BLaER1 (cell line): Measurements from ENCODE around the gene FAM3D.
"Not testable (repeated sequence)": the region's sequence is repeated elsewhere in the genome, so short reads cannot be mapped to it uniquely, and the experiment has no call there.

Experiments
- H3K27ac ChIP-seq: shearing (Covaris generic); formaldehyde crosslinking; 2 replicates; pipeline ENCODE4 v1.8.1; 2022
- H3K27me3 ChIP-seq: shearing (Covaris generic); formaldehyde crosslinking; 2 replicates; pipeline ENCODE4 v1.8.1; 2022
- H3K36me3 ChIP-seq: shearing (Covaris generic); formaldehyde crosslinking; 2 replicates; pipeline ENCODE4 v1.8.1; 2022
- H3K4me1 ChIP-seq: shearing (Covaris generic); formaldehyde crosslinking; 2 replicates; pipeline ENCODE4 v1.8.1; 2022
- H3K4me2 ChIP-seq: shearing (Covaris generic); formaldehyde crosslinking; 2 replicates; pipeline ENCODE4 v1.8.1; 2022
- H3K4me3 ChIP-seq: shearing (Covaris generic); formaldehyde crosslinking; 2 replicates; pipeline ENCODE4 v1.8.1; 2022
- H3K9ac ChIP-seq: shearing (Covaris generic); formaldehyde crosslinking; 2 replicates; pipeline ENCODE4 v1.8.1; 2022
- H3K9me3 ChIP-seq: shearing (Covaris generic); formaldehyde crosslinking; 2 replicates; pipeline ENCODE4 v1.8.1; 2022
- H4K20me1 ChIP-seq: shearing (Covaris generic); formaldehyde crosslinking; 2 replicates; pipeline ENCODE4 v1.8.1; 2022
- Cebpa-rat ChIP-seq: shearing (Covaris generic); IDR thresholded peaks from 2 replicates; pipeline ENCODE4 v1.8.1; 2022

Gene FAM3D

GRCh38 chr3:58683466-58683865 lies 16.9 kb upstream of the FAM3D start:
- no peaks in the 10 kb centered on the region for H3K36me3 ChIP-seq
- peak overlapping the region; percentile 15; the same call in 1 of the 2 replicates for H3K4me2 ChIP-seq
- H3K9ac ChIP-seq, result no peak overlapping the region
- no peaks in the 10 kb centered on the region for H4K20me1 ChIP-seq
- H3K27ac ChIP-seq, result no peak overlapping the region
- H3K27me3 ChIP-seq, result no peaks in the 10 kb centered on the region
- peaks cover 28% of the 10 kb centered on the region for H3K9me3 ChIP-seq
- TF ChIP-seq Cebpa-rat, result no peak
- peaks cover 19% of the 10 kb centered on the region for H3K4me1 ChIP-seq
- no peak overlapping the region for H3K4me3 ChIP-seq

GRCh38 chr3:58683001-58683458 lies 16.5 kb upstream of the FAM3D start:
- H3K9me3 ChIP-seq, result peaks cover 24% of the 10 kb centered on the region
- no peak overlapping the region for H3K4me3 ChIP-seq
- H3K27me3 ChIP-seq, result no peaks in the 10 kb centered on the region
- H3K4me2 ChIP-seq, result 0 out of 2 replicates have a peak overlapping the region, but pooled peaks have one; percentile 15
- H4K20me1 ChIP-seq, result no peaks in the 10 kb centered on the region
- H3K27ac ChIP-seq, result no peak overlapping the region
- peaks cover 23% of the 10 kb centered on the region for H3K4me1 ChIP-seq
- TF ChIP-seq Cebpa-rat, result no peak
- no peak overlapping the region for H3K9ac ChIP-seq
- H3K36me3 ChIP-seq, result no peaks in the 10 kb centered on the region

- Histone ChIP-seq H3K4me3 (no peak overlapping the region), H3K9me3 (peaks cover 17% of the 10 kb centered on the region), H3K27ac (no peak overlapping the region), H3K36me3 (no peaks in the 10 kb centered on the region), H4K20me1 (no peaks in the 10 kb centered on the region), H3K27me3 (no peaks in the 10 kb centered on the region), H3K9ac (no peak overlapping the region), H3K4me1 (peaks cover 27% of the 10 kb centered on the region), H3K4me2 (no peak overlapping the region)
- no peak for TF ChIP-seq Cebpa-rat
These were observed 15.3 kb upstream of the FAM3D start for GRCh38 chr3:58681863-58682262.

- Histone ChIP-seq H3K27me3 (no peaks in the 10 kb centered on the region), H3K4me1 (peaks cover 27% of the 10 kb centered on the region), H4K20me1 (no peaks in the 10 kb centered on the region), H3K4me3 (no peak overlapping the region), H3K36me3 (no peaks in the 10 kb centered on the region), H3K9ac (no peak overlapping the region), H3K4me2 (no peak overlapping the region), H3K9me3 (peaks cover 20% of the 10 kb centered on the region; the same call in 1 of the 2 replicates), H3K27ac (no peak overlapping the region)
- no peak for TF ChIP-seq Cebpa-rat
These were observed 14.4 kb upstream of the FAM3D start for GRCh38 chr3:58680879-58681525.

- Histone ChIP-seq H4K20me1 (no peaks in the 10 kb centered on the region), H3K9ac (no peak overlapping the region), H3K36me3 (no peaks in the 10 kb centered on the region), H3K27ac (no peak overlapping the region), H3K9me3 (peaks cover 26% of the 10 kb centered on the region; the same call in 1 of the 2 replicates), H3K27me3 (no peaks in the 10 kb centered on the region), H3K4me1 (peaks cover 27% of the 10 kb centered on the region), H3K4me3 (no peak overlapping the region), H3K4me2 (no peak overlapping the region)
- no peak for TF ChIP-seq Cebpa-rat
These were observed 13.5 kb upstream of the FAM3D start for GRCh38 chr3:58679974-58680666.

- no peaks in the 10 kb centered on the region for H3K27me3 ChIP-seq
- no peak overlapping the region for H3K27ac ChIP-seq
- peaks cover 27% of the 10 kb centered on the region for H3K4me1 ChIP-seq
- no peak overlapping the region for H3K4me2 ChIP-seq
- H3K4me3 ChIP-seq, result no peak overlapping the region
- TF ChIP-seq Cebpa-rat, result no peak
- H3K36me3 ChIP-seq, result no peaks in the 10 kb centered on the region
- H3K9me3 ChIP-seq, result peaks cover 21% of the 10 kb centered on the region; the same call in 1 of the 2 replicates
- H4K20me1 ChIP-seq, result no peaks in the 10 kb centered on the region
- H3K9ac ChIP-seq, result no peak overlapping the region
These were observed 12.9 kb upstream of the FAM3D start for GRCh38 chr3:58679446-58679845.

GRCh38 chr3:58678177-58678970 lies 11.8 kb upstream of the FAM3D start:
- H4K20me1 ChIP-seq, result not testable (repeated sequence)
- H3K4me1 ChIP-seq, result peaks cover 22% of the 10 kb centered on the region

GRCh38 chr3:58672880-58673279 lies 6.3 kb upstream of the FAM3D start:
- H3K9ac ChIP-seq, result no peak overlapping the region
- no peak overlapping the region for H3K4me3 ChIP-seq
- H3K27ac ChIP-seq, result no peak overlapping the region
- no peaks in the 10 kb centered on the region for H3K27me3 ChIP-seq
- H3K36me3 ChIP-seq, result no peaks in the 10 kb centered on the region
- no peak for TF ChIP-seq Cebpa-rat
- no peaks in the 10 kb centered on the region for H4K20me1 ChIP-seq
- peaks cover 27% of the 10 kb centered on the region for H3K9me3 ChIP-seq
- peaks cover 53% of the 10 kb centered on the region for H3K4me1 ChIP-seq
- H3K4me2 ChIP-seq, result peak overlapping the region; percentile 84

More at GRCh38 chr3:58678177-58678970, 11.8 kb upstream of the FAM3D start:
- Histone ChIP-seq H3K9me3 (peaks cover 16% of the 10 kb centered on the region; the same call in 1 of the 2 replicates), H3K27ac (peak overlapping the region; percentile 14; the same call in 1 of the 2 replicates), H3K4me2 (peak overlapping the region; percentile 50)
- not testable (repeated sequence) for H3K9ac ChIP-seq, H3K36me3 ChIP-seq, H3K4me3 ChIP-seq, H3K27me3 ChIP-seq

GRCh38 chr3:58672451-58672850 lies 5.9 kb upstream of the FAM3D start:
- H3K4me2 ChIP-seq, result peak overlapping the region; percentile 84
- H3K4me3 ChIP-seq, result no peak overlapping the region
- TF ChIP-seq Cebpa-rat, result no peak
- peak overlapping the region; percentile 60; the same call in 1 of the 2 replicates for H3K27ac ChIP-seq
- H3K4me1 ChIP-seq, result peaks cover 55% of the 10 kb centered on the region
- no peak overlapping the region for H3K9ac ChIP-seq
- no peaks in the 10 kb centered on the region for H3K27me3 ChIP-seq
- no peaks in the 10 kb centered on the region for H3K36me3 ChIP-seq
- no peaks in the 10 kb centered on the region for H4K20me1 ChIP-seq
- peaks cover 27% of the 10 kb centered on the region for H3K9me3 ChIP-seq
